PC-3 (cell line): ENCODE measurements around the gene DGKG.

ENCODE experiments used
- CTCF ChIP-seq: fragments of 300-600 bp; sonication (generic); conservative IDR thresholded peaks from 2 replicates; pipeline ENCODE4 v1.5.1; 2017; ENCODE audit warnings: antibody characterized with exemption, low read depth, mild to moderate bottlenecking, low read length
- EZH2phosphoT487 ChIP-seq: fragments of 300-600 bp; sonication (generic); IDR thresholded peaks from 2 replicates; pipeline ENCODE4 v1.6.1; 2018; ENCODE audit warnings: mild to moderate bottlenecking, antibody characterized with exemption, low read length, borderline replicate concordance

- no peak for TF ChIP-seq CTCF
- TF ChIP-seq EZH2phosphoT487 = no peak
Observed at GRCh38 chr3:186149319-186149960, 212.6 kb downstream of the DGKG start.
